Activated naive CD4-positive, alpha-beta T cell treated with anti-CD3 and anti-CD28 coated beads, Interleukin-2, amount 50 U/mL, for 16 hours (primary cell): ENCODE results near the gene INSM1.

Source experiments
- DNase-seq: peaks from one replicate; pipeline ENCODE4 v3.0.0-alpha.2; 2020

The INSM1 gene

GRCh38 chr20:20395087-20395486, 27.2 kb downstream of the INSM1 start:
- DNase-seq, result no peak

DNA sequence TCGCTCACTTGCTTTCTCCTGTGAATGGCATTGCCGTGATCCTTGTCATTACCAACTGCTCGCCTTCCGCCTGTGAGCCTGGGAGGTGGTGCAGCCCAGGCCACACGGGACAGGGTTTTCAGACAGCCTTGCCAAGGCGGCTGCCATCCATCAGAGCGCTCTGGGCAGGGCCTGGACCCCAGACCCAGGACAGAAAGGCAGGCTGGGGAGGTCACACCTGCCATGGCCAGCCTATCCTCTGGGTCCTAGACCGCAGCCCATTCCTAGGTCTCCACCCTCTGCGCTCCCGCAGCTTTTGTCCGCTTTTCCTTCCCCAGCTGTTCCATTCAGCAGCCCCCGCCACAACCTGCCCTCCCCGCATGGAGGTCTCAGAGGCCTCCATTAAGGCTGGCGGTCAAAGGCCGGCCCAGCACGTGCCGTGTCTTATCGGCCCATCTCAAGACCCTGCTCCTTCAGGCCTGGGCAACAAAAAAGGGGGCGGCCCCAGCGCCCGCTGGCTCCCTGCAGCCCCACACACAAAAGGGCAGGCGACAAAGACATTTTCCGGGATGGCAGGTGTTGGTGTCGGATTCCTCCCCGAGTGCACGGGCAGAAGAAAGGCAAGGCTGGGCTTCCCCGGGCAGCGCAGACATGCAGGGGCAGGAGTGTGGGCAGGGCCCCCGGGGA, 28.1 kb downstream of the INSM1 start:
- DNase-seq, result no peak

DNA sequence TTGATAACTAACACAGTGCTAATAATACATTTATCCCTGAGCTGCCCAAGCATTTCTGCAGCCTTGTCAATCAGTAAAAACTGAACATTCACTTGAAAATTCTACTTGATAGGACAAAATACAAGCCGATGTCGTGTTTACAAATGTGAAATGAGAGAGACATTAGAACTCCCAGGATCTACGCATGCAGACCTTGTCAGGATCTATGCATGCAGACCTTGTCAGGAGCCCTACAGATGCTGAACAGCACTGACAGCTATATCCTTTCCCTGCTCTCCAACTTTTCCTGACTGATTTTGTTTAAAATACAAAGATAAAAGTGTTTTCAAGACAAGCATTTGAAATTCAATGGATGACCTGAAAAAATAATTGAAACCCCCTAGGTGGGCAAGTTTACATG, 28.9 kb downstream of the INSM1 start:
- no peak for DNase-seq

DNA sequence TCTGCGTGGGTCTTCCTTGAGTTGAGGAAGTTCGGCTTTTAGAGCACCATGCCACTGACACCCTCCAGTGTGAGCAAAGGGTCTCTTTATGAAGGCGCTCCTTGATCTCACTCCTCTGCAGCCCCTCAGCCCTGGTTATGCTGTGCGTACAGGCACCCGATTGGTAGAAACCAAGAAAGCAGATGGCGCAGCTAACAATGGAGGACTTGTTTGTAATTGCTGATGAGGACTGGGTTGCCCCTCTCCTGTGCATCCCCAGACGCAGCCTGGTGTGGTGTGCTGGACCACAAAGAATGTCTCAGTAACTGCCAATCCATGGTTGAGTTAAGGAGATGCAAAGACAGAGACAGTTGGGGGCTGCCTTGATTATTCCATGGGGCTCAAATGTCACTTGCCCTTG, 30.2 kb downstream of the INSM1 start:
- no peak for DNase-seq

DNA sequence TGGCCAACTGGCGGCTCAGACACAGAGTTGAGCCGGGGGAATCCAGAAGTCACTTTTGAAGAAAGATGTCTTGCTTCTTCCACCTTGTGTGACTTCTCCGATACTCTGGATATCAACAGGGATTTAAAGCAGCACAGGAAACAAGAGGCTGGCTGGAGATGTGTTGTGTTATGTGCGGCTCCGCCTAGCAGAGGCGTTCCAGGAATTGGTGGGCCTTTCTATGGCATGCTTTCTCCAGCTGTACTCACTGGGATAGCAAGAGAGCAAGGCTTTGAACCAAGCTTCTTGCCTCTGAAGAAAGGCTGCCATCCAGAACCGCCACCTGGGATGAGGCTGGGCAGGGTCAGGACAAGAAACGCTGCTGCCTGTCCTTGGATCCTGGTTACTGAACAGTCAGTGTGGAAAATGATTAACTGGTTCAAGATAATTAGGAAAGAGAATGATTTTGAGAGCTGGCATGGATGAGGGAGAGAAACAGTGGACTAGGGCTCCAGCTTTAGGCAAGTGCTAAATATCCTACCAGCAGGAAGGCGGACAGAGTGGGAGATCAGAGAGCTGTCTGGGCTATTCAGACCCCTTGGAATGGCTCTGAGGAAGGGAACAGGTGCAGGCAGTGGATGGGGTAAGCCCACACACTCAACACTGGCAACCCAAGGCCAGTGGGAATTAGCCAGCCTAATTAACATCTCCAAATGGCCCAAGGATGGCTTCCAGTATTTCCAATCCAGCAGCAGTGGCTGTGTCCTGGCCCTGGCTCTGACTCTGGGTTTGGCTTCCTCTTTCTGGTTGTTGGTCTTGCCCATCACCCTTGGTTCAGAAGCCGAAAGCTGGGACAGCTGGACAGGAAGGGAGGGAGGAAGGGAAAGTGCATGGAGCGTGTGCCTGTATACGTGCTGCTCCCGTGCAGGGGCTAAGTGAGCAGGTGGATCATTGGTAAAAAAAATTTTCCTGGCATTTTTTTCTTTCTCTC, 31.9 kb downstream of the INSM1 start:
- no peak for DNase-seq

GRCh38 chr20:20401991-20402390, 34.1 kb downstream of the INSM1 start:
- DNase-seq, result no peak

- DNase-seq, result no peak
These were observed 36.7 kb downstream of the INSM1 start for GRCh38 chr20:20404633-20405032.

GRCh38 chr20:20405623-20406022, 37.7 kb downstream of the INSM1 start:
- DNase-seq, result no peak

DNA sequence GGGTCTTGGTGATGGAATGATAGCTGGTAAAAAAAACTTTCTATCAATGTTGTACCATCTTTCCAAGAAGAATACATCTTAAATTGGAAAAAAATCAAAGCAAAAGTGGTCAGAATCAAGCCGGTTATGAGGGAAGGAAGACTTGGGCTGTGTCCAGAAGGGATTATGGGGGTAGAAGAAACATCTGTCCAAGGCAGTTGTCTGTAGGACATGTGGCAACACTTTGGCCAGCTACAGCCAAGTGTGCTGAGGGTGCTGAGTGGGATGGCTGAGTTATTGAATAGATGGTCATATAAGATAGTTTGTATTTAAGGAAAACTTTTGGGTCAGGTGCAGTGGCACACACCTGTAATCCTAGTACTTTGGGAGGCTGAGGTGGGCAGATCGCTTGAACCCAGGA, 38.4 kb downstream of the INSM1 start:
- no peak for DNase-seq

DNA sequence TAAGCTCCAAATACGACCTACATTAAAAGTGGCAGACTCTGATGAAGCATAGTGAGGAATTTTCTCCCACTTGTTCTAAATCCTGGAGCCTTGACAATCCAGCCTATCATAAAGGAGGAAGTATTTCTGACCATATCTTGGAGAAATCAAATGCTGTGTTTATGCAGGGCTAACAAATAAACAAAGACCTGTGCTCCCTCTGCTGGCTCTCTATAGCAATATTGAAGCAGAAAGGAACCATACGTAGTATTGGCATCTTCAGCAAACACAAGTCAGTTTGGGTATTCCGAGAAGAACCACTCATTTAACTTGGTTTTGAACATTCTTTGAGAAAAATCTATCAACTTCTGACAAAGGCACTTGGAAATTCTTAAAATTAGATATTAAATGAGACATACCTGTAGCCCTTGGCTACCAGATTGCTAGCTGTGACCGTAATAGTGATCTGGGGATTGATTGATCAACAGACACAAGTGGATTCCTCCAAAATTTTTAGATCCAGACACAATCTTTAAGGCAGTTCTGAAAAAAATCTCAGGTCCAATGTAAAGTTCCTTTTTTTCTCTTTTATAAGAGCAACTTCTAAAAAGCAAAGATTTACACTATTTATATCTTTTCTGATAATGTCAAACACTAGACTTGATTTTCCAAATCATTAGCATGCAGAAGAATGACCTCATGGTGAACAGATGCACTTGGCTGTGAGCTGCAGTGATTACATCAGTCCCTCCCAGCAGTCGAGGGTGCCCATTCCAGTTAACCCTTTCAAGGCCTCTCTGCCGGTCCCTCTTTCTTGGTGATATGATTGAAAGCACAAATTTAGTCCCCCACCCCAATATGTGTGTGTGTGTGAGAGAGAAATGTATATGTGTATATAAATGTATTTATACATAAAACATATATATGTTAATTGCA, 40.2 kb downstream of the INSM1 start:
- DNase-seq, result no peak

DNA sequence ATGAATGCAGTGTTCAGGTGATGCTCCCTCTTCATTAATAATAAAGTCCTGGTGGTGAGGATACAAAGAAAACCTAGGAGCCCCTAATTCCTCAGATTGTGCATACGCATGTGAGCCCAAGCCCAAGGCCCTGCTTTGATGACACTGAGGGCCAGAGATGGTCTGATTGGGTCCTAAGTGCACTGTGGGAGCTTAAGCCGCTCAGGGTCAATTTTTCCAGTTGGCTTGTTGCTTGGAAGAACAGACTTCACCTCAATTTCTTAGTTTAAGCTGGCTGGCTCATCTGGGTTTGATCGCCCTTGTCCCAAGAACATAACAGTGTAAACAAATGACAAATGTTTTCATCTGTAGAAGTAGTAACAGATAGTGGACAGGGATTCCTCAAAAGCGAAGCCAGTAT, 41.4 kb downstream of the INSM1 start:
- no peak for DNase-seq

GRCh38 chr20:20410678-20411077, 42.8 kb downstream of the INSM1 start:
- no peak for DNase-seq

- DNase-seq, result no peak
These were observed 43.5 kb downstream of the INSM1 start for GRCh38 chr20:20411402-20411801.

DNA sequence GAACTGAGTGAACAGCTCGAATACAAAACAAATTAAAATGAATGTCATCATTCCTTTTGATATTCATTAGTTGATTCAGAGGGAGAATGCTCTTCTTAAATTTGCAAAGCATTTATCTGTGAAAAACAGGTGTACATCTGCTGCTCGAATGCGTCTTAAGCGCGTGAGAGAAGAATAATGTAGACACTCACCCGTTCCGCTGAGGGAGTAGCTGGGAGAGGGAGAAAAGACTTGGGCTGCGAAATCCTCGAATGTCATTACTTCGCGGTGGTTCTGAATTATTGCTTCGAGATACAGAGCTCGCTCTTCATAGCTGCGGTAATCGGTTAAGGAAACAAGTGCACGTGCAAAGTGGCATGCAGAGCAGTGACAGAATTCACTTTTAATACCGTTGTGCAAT, 43.9 kb downstream of the INSM1 start:
- no peak for DNase-seq

- no peak for DNase-seq
These were observed 44.8 kb downstream of the INSM1 start for GRCh38 chr20:20412750-20413149.

- no peak for DNase-seq
These were observed 45.9 kb downstream of the INSM1 start for GRCh38 chr20:20413810-20414281.

- DNase-seq, result no peak
These were observed 46.8 kb downstream of the INSM1 start for GRCh38 chr20:20414640-20415220.

DNA sequence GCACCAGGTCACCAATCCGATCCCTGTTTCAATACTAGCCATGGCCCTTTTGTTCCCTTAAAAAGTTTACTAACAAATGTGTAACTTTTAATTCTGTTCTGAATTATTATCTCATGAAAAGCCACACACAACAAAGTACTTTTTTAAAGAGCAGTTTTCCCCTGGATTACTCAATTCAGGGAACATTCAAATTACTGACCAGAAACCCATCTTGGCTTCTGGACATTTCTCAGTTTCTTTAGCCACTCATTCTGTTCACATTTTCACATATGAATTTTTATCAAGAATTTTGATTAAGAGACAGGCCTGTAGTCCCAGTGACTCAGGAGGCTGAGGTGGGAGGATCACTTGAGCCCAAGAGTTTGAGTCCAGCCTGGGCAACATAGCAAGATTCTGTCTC, 47.4 kb downstream of the INSM1 start:
- DNase-seq, result no peak

- no peak for DNase-seq
These were observed 50.2 kb downstream of the INSM1 start for GRCh38 chr20:20417876-20418676.
